Gastroesophageal sphincter (tissue), 4 donors: Measurements from ENCODE around the gene SERINC2. TPM values are rescaled to one million over a fixed set of nuclear protein-coding genes. Genes with fewer than 3 reads are reported as not detected.

Experiments
- ATAC-seq: fragments of 150-250 bp; one replicate; pipeline ENCODE4 v1.9.1; 2016; ENCODE audit warnings: mild to moderate bottlenecking, moderate library complexity
- H3K27ac ChIP-seq, 4 donors: fragments of 200-600 bp; sonication (generic) in 3 of 4; 1 replicate in 3 of 4; 2 replicates in 1 of 4; pipeline ENCODE4 v1.5.1; 2016 to 2019
- H3K27me3 ChIP-seq: fragments of 200-600 bp; sonication (generic); one replicate; pipeline ENCODE4 v1.5.1; 2019
- H3K36me3 ChIP-seq, 2 donors: fragments of 200-600 bp; sonication (generic); one replicate each; pipeline ENCODE4 v1.5.1; 2019; ENCODE audit warnings: control low read depth in 1 of 2
- H3K4me1 ChIP-seq, 3 donors: fragments of 200-600 bp; sonication (generic); 1 replicate in 2 of 3; 2 replicates in 1 of 3; pipeline ENCODE4 v1.5.1; 2016 to 2019; ENCODE audit warnings: control low read depth in 2 of 3
- H3K4me3 ChIP-seq, 2 donors: fragments of 200-600 bp; sonication (generic); one replicate each; pipeline ENCODE4 v1.5.1; 2019; ENCODE audit warnings: mild to moderate bottlenecking in 1 of 2, moderate library complexity in 1 of 2
- H3K9me3 ChIP-seq, 3 donors: fragments of 200-600 bp; sonication (generic); one replicate each; pipeline ENCODE4 v1.5.1; 2017 to 2019; ENCODE audit warnings: control low read depth in 2 of 3
- EP300 ChIP-seq: sonication (generic); formaldehyde crosslinking; IDR thresholded peaks from one replicate; pipeline ENCODE4 v1.6.1; 2017; ENCODE audit warnings: antibody characterized with exemption, mild to moderate bottlenecking
- POLR2A ChIP-seq, 2 donors: fragments of 450-650 bp; IDR thresholded peaks; one replicate each; pipeline ENCODE4 v1.6.1; 2017; ENCODE audit warnings: antibody characterized with exemption in 2 of 2, mild to moderate bottlenecking in 2 of 2, moderate library complexity in 1 of 2
- POLR2AphosphoS5 ChIP-seq: sonication (generic); formaldehyde crosslinking; IDR thresholded peaks from one replicate; pipeline ENCODE4 v1.6.1; 2017; ENCODE audit warnings: antibody characterized with exemption
- WGBS, 2 donors: methylation state at CpG; one replicate each; pipeline ENCODE4 v1.1.5; 2018; ENCODE audit warnings: low coverage in 1 of 2; 5-methylcytosine and 5-hydroxymethylcytosine counted together
- total RNA-seq, 4 donors: library from RNA; depleted of rRNA; stranded (reverse); fragments of >200 nt; gene quantifications; one replicate each; pipeline ENCODE4 v1.1.0, GENCODE V29; 2016
- TF ChIP-seq, protein P1 (sequence below), 4 experiments: fragments of 200-600 bp in 2 of 4; fragments of 450-650 bp in 2 of 4; sonication (generic) in 1 of 4; IDR thresholded peaks; one replicate each; pipeline ENCODE4 v1.5.1; 2017 to 2019; ENCODE audit warnings: antibody characterized with exemption in 4 of 4, mild to moderate bottlenecking in 2 of 4, moderate library complexity in 2 of 4

Gene SERINC2
- total RNA-seq, 4 donors from 2014 or later: 2.5 to 8.7 (median 4.1) TPM

DNA sequence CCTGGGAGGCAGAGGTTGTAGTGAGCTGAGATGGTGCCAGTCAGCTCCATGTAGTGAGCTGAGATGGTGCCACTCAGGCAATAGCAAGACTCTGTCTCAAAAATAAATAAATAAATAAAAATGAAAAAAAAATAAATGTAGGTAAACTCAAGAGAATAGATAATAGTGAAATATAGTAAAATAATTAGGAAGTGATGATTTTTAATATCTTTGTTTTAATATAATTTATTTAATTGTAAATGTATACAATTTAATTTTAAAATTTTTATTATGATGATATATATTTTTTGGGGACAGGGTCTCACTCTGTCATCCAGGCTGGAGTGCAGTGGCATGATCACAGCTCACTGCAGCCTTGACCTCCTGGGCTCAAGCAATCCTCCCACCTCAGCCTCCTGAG, 19.6 kb upstream of the SERINC2 start:
- ATAC-seq: no peak
- no peak overlapping the region for H3K4me3 ChIP-seq
- no peaks in the 10 kb centered on the region for H3K36me3 ChIP-seq
- no peak overlapping the region for H3K27ac ChIP-seq
- H3K4me1 ChIP-seq: peaks cover 0 to 12% (median 3%) of the 10 kb centered on the region in 3 donors
- TF ChIP-seq, protein P1, sequence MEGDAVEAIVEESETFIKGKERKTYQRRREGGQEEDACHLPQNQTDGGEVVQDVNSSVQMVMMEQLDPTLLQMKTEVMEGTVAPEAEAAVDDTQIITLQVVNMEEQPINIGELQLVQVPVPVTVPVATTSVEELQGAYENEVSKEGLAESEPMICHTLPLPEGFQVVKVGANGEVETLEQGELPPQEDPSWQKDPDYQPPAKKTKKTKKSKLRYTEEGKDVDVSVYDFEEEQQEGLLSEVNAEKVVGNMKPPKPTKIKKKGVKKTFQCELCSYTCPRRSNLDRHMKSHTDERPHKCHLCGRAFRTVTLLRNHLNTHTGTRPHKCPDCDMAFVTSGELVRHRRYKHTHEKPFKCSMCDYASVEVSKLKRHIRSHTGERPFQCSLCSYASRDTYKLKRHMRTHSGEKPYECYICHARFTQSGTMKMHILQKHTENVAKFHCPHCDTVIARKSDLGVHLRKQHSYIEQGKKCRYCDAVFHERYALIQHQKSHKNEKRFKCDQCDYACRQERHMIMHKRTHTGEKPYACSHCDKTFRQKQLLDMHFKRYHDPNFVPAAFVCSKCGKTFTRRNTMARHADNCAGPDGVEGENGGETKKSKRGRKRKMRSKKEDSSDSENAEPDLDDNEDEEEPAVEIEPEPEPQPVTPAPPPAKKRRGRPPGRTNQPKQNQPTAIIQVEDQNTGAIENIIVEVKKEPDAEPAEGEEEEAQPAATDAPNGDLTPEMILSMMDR (IDR thresholded peaks at IDR 0.05): no peak
- H3K27me3 ChIP-seq: no peaks in the 10 kb centered on the region
- no peaks in the 10 kb centered on the region for H3K9me3 ChIP-seq

- Histone ChIP-seq H3K27me3 (no peaks in the 10 kb centered on the region), H3K4me1 (peaks cover 0 to 12% (median 3%) of the 10 kb centered on the region in 3 donors), H3K27ac (no peak overlapping the region), H3K9me3 (no peaks in the 10 kb centered on the region), H3K4me3 (peak overlapping the region in 1 of 2 donors; percentile 45), H3K36me3 (no peaks in the 10 kb centered on the region)
- ATAC-seq: peak; percentile 91
- TF ChIP-seq EP300: no peak
- TF ChIP-seq, protein P1 (IDR thresholded peaks at IDR 0.05): peak; percentile 74 to 94 (median 78)
- 4 to 9% methylated on average over 6 to 14 of the region's 36 CpGs for WGBS, 2 donors
Observed at GRCh38 chr1:31394584-31395193, 18.3 kb upstream of the SERINC2 start.

GRCh38 chr1:31396633-31397351, 16.2 kb upstream of the SERINC2 start:
- Histone ChIP-seq H3K27me3 (no peaks in the 10 kb centered on the region), H3K27ac (no peak overlapping the region), H3K9me3 (no peaks in the 10 kb centered on the region), H3K4me3 (no peak overlapping the region), H3K36me3 (no peaks in the 10 kb centered on the region), H3K4me1 (peaks cover 0 to 12% (median 3%) of the 10 kb centered on the region in 3 donors)
- TF ChIP-seq POLR2AphosphoS5 (no peak), EP300 (no peak), POLR2A (IDR thresholded peaks at IDR 0.05) (no peak)
- TF ChIP-seq, protein P1 (IDR thresholded peaks at IDR 0.05): no peak
- WGBS, 2 donors: 85 to 86% methylated on average over 1 to 3 of the region's 3 CpGs
- no peak for ATAC-seq

DNA sequence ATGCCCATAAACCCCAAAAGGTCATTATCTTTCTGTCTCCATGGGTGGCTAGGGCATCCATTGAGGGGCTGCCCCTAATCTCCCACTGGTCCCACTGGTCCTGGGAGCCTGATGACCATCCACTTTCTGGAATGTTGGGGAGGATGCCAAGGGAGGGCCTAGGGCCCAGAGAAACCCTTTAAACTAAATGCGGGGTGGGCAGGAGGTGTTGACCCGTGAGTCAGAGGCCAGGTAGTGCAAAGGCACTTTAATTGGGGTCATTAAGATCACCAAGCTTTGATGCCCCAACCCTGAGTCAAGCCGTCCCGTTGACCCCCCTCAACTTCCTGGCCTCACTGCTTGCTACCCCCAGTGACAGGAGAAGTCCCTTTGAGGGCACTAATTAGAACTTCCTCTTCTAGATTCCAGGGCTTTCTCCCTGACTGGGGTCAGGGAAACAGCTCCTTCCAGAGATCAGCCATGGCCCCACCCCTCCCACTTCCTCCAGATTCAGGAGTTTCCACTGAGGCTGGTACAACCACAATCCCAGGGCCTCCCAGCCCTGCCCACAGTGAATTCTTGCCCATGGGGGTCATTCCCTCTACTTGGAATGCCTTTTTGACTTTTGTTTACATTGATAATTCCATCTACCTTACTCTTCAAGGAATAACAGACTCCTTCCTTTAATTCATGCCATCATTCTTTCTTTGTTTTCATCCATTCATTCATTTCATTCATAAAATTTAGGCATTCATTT, 15.5 kb upstream of the SERINC2 start:
- no peak for ATAC-seq
- TF ChIP-seq POLR2A (IDR thresholded peaks at IDR 0.05) (no peak), EP300 (no peak), POLR2AphosphoS5 (no peak)
- TF ChIP-seq, protein P1 (IDR thresholded peaks at IDR 0.05): no peak
- H3K36me3 ChIP-seq: no peaks in the 10 kb centered on the region
- no peak overlapping the region for H3K4me3 ChIP-seq
- no peak overlapping the region for H3K27ac ChIP-seq
- 79 to 83% methylated on average over 3 to 4 of the region's 4 CpGs for WGBS, 2 donors
- H3K9me3 ChIP-seq: no peaks in the 10 kb centered on the region
- peaks cover 0 to 12% (median 3%) of the 10 kb centered on the region in 3 donors for H3K4me1 ChIP-seq
- H3K27me3 ChIP-seq: no peaks in the 10 kb centered on the region
